Testis (tissue), 3 donors: ENCODE measurements around the gene SLC25A12. TPM values are rescaled to one million over a fixed set of nuclear protein-coding genes. Genes with fewer than 3 reads are reported as not detected.

Experiments used
- DNase-seq: peaks from one replicate; pipeline ENCODE4 v3.0.0-alpha.2; 2019
- H3K27ac ChIP-seq, 2 donors: fragments of 200-600 bp; sonication (generic); one replicate each; pipeline ENCODE4 v1.5.1; 2019
- H3K27me3 ChIP-seq: fragments of 200-600 bp; sonication (generic); one replicate; pipeline ENCODE4 v1.5.1; 2019
- H3K36me3 ChIP-seq: fragments of 200-600 bp; sonication (generic); one replicate; pipeline ENCODE4 v1.5.1; 2017; ENCODE audit warnings: low read depth; ENCODE audit errors: missing control alignments
- H3K4me1 ChIP-seq: fragments of 200-600 bp; sonication (generic); one replicate; pipeline ENCODE4 v1.5.1; 2019
- H3K4me3 ChIP-seq, 2 donors: fragments of 200-600 bp; sonication (generic); one replicate each; pipeline ENCODE4 v1.5.1; 2017 to 2019
- H3K9me3 ChIP-seq: fragments of 200-600 bp; sonication (generic); one replicate; pipeline ENCODE4 v1.5.1; 2017
- CTCF ChIP-seq, 3 experiments: fragments of 450-650 bp in 2 of 3; fragments of 200-600 bp in 1 of 3; sonication (generic) in 1 of 3; IDR thresholded peaks; one replicate each; pipeline ENCODE4 v1.5.1; 2016 to 2019; ENCODE audit warnings: antibody characterized with exemption in 3 of 3, mild to moderate bottlenecking in 2 of 3, moderate library complexity in 1 of 3
- POLR2A ChIP-seq: fragments of 450-650 bp; IDR thresholded peaks from one replicate; pipeline ENCODE4 v1.6.1; 2017; ENCODE audit warnings: antibody characterized with exemption, mild to moderate bottlenecking, moderate library complexity
- WGBS, 2 donors: methylation state at CpG; one replicate each; pipeline ENCODE4 v1.1.5; 2018; 5-methylcytosine and 5-hydroxymethylcytosine counted together
- intact Hi-C: fragments of 100-400 bp; cut with DNase I; formaldehyde crosslinking; loops from one replicate; pipeline ENCODE4 v1.15.1; 2023; ENCODE audit warnings: low total_unique reads
- polyA plus RNA-seq: library from polyadenylated mRNA; stranded (reverse); fragments of 350-450 nt; fragmentation: Illumina TruSeq; extraction: RNeasy Lipid Tissue Mini Kit (QIAGEN cat#74804); gene quantifications from one replicate; pipeline ENCODE4 v1.2.3, GENCODE V29; 2014; ENCODE audit warnings: low read depth, low replicate concordance; ENCODE audit not compliant: insufficient read depth
- total RNA-seq, 2 donors: library from RNA; depleted of rRNA; stranded (reverse); fragments of >200 nt; gene quantifications; one replicate each; pipeline ENCODE4 v1.2.3, GENCODE V29; 2016

Gene SLC25A12
- total and polyA plus RNA-seq, 3 donors from 2014 or later = 16.7 to 27.4 (median 25.0) TPM

GRCh38 chr2:171921970-171922229 is 27.9 kb upstream of the SLC25A12 start:
- TF ChIP-seq CTCF (IDR thresholded peaks at IDR 0.05) (no peak), POLR2A (no peak)
- H3K27ac ChIP-seq = peak overlapping the region; percentile 94 to 95
- DNase-seq = no peak
- H3K9me3 ChIP-seq = no peaks in the 10 kb centered on the region
- WGBS, 2 donors = 9 to 12% methylated on average over 5 of the region's 5 CpGs
- peaks cover 10% of the 10 kb centered on the region for H3K4me1 ChIP-seq
- peak overlapping the region; percentile 76 to 84 for H3K4me3 ChIP-seq
- intact Hi-C loops = no loop called here
- H3K27me3 ChIP-seq = no peaks in the 10 kb centered on the region
- no peaks in the 10 kb centered on the region for H3K36me3 ChIP-seq

GRCh38 chr2:171919453-171919852 is 25.4 kb upstream of the SLC25A12 start:
- WGBS, 2 donors = 77 to 81% methylated on average over 2 of the region's 2 CpGs

GRCh38 chr2:171913517-171913916 is 19.5 kb upstream of the SLC25A12 start:
- Histone ChIP-seq H3K36me3 (no peaks in the 10 kb centered on the region), H3K4me3 (no peak overlapping the region), H3K9me3 (no peaks in the 10 kb centered on the region), H3K27ac (no peak overlapping the region), H3K4me1 (no peaks in the 10 kb centered on the region), H3K27me3 (no peaks in the 10 kb centered on the region)
- intact Hi-C loops = no loop called here
- no peak for TF ChIP-seq POLR2A
- no peak for TF ChIP-seq CTCF (IDR thresholded peaks at IDR 0.05)
- 75 to 85% methylated on average over 3 of the region's 3 CpGs for WGBS, 2 donors
- DNase-seq = no peak

More at GRCh38 chr2:171919453-171919852, 25.4 kb upstream of the SLC25A12 start:
- no peak overlapping the region for H3K27ac ChIP-seq
- TF ChIP-seq POLR2A (no peak), CTCF (IDR thresholded peaks at IDR 0.05) (no peak)
- H3K27me3 ChIP-seq = no peaks in the 10 kb centered on the region
- no peaks in the 10 kb centered on the region for H3K36me3 ChIP-seq
- no peak overlapping the region for H3K4me3 ChIP-seq
- no peaks in the 10 kb centered on the region for H3K9me3 ChIP-seq
- no peak for DNase-seq
- intact Hi-C loops = no loop called here
- H3K4me1 ChIP-seq = peaks cover 10% of the 10 kb centered on the region

- Histone ChIP-seq H3K27me3 (no peaks in the 10 kb centered on the region), H3K4me3 (no peak overlapping the region), H3K9me3 (no peaks in the 10 kb centered on the region), H3K4me1 (no peaks in the 10 kb centered on the region), H3K27ac (no peak overlapping the region), H3K36me3 (no peaks in the 10 kb centered on the region)
- no peak for DNase-seq
- WGBS, 2 donors = 74 to 78% methylated on average over 1 of the region's 1 CpG
- intact Hi-C loops = no loop called here
- TF ChIP-seq CTCF (IDR thresholded peaks at IDR 0.05) (no peak), POLR2A (no peak)
Observed at GRCh38 chr2:171910494-171910893, 16.4 kb upstream of the SLC25A12 start.

- intact Hi-C loops = no loop called here
- no peak overlapping the region for H3K27ac ChIP-seq
Observed at GRCh38 chr2:171909266-171909665, 15.2 kb upstream of the SLC25A12 start.

More at GRCh38 chr2:171909266-171909665, 15.2 kb upstream of the SLC25A12 start:
- no peaks in the 10 kb centered on the region for H3K36me3 ChIP-seq
- no peak for DNase-seq
- no peak for TF ChIP-seq CTCF (IDR thresholded peaks at IDR 0.05)
- TF ChIP-seq POLR2A = no peak
- H3K27me3 ChIP-seq = no peaks in the 10 kb centered on the region
- H3K9me3 ChIP-seq = no peaks in the 10 kb centered on the region
- whole genome bisulfite sequencing, 2 donors = 83 to 85% methylated on average over 3 of the region's 3 CpGs
- H3K4me1 ChIP-seq = no peaks in the 10 kb centered on the region
- H3K4me3 ChIP-seq = no peak overlapping the region
